ENCODE data around the gene RASD1. TPM values are rescaled to one million over a fixed set of nuclear protein-coding genes. Genes with fewer than 3 reads are reported as not detected.

The RASD1 gene
- total and polyA plus RNA-seq, 11 donors: 1.5 to 79.2 (median 17.5) TPM

DNA sequence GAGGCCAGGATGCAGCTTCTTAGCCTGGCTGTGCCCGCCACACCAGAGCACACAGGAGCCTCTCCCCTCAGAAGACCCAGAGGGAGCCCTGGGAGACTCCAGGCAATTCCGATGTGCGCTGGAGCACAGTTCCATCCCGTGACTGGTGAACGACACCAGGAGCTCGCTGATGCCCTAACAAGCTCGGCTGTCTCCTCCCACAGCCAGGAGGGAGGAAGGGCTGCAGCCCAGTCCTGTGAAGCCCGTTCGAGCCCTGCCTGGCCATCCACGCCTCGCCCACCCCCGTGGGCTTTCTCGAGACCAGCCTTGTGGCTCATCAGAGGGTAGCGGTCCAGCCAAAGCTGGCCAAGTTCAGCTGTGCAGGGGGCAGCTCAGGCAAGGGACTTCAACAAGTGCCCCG, 21.8 kb upstream of the RASD1 start:
- H3K27me3 ChIP-seq: no peaks in the 10 kb centered on the region
- WGBS, 4 donors: 79 to 89% (median 87%) methylated on average over 13 to 15 of the region's 15 CpGs
- no peak overlapping the region for H3K4me3 ChIP-seq
- peak in 2 of 5 donors; percentile 15 to 55 for DNase-seq
- H3K4me1 ChIP-seq: no peaks in the 10 kb centered on the region
- no peak overlapping the region for H3K27ac ChIP-seq
- intact Hi-C loops (cut with DNase I): no loop called here
- ATAC-seq: no peak
- peaks cover 0 to 4% (median 0%) of the 10 kb centered on the region in 9 donors for H3K36me3 ChIP-seq
- TF ChIP-seq, protein P1, sequence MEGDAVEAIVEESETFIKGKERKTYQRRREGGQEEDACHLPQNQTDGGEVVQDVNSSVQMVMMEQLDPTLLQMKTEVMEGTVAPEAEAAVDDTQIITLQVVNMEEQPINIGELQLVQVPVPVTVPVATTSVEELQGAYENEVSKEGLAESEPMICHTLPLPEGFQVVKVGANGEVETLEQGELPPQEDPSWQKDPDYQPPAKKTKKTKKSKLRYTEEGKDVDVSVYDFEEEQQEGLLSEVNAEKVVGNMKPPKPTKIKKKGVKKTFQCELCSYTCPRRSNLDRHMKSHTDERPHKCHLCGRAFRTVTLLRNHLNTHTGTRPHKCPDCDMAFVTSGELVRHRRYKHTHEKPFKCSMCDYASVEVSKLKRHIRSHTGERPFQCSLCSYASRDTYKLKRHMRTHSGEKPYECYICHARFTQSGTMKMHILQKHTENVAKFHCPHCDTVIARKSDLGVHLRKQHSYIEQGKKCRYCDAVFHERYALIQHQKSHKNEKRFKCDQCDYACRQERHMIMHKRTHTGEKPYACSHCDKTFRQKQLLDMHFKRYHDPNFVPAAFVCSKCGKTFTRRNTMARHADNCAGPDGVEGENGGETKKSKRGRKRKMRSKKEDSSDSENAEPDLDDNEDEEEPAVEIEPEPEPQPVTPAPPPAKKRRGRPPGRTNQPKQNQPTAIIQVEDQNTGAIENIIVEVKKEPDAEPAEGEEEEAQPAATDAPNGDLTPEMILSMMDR (IDR thresholded peaks at IDR 0.05): no peak
- no peak for TF ChIP-seq POLR2A (IDR thresholded peaks at IDR 0.05)
- H3K9me3 ChIP-seq: no peaks in the 10 kb centered on the region

DNA sequence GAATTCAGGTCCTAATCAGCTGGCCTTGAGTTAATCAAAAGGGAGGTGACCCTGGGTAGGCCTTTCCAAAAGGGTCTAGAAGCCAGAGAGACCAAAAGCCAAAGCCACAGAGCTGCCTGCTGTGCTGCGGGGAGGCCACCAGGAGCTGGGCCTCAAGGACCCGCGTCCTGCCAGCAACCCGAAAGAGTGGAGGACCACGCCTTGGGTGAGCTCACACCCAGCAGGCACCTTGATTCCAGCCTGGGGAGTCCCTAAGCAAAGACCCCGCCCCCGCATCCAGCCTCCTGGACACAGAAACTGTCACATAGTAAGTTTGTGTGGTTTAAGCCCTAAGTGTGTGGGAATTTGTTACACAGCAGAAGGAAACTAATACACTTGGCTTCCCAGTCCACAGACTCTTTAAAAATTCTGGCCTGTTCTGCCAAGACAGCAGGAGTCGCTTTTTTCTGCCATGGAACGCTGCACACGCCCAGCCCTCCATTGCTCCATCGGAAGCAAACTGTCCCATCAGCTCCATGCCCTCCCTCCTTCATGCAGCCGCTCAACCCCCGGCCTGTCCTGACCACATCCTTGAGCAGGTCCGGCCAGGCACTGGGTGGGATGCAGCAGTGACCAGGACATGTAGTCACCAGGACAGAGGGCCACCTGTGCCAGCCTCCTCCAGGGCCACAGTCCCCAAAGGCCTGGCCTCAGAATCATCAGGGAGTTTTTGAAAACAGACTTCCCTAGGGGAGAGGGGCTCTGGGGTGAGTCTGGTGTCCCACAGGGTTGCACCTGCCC, 20.9 kb upstream of the RASD1 start:
- WGBS, 4 donors: 94 to 97% (median 95%) methylated on average over 14 of the region's 14 CpGs

DNA sequence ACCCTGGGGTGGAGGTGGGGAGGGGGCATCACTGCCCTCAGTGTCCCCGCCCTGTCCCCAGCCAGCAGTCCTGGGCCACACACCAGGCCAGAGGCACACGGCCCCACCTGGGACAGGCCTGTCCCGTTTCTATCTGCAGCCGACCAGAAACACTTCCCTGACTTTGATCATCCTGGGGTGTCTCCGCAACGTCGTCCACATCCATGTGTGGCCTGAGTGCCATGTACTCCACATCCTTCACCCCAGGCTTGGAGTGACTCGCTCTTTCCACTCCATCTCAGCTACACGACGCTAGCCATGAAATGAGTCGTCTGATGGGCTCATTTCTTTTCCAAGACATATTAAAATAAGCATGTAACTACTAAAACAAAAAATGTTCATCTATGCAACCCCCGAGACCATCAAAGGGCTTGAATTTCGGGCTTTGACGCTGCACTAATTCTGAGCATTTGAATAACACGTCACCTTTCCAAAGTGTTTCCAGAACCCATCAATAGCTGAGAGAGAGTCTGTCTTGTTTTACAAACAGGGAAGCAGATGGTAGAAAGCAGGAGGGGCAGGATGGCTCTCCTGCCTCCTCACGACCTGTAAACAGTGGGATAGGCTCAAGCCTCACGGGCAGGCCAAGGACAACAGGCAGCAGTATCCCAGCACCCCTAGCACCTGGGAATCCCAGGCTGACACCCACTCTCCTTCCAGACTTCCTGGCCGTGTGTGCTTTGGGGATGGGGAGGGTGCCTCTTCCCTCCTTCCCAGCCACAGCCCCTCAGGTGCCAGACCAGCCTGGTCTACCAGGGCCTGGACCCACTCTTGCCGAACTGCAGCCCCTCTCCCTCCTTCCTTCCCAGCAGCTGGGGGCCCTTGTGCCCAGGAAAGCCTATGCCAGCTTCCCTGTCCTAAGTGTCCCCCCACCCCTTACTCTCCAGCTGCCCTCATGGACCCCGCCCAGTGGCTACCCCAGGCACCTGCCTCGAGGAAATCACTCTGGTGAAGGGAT, 20.0 kb upstream of the RASD1 start:
- Histone ChIP-seq H3K27me3 (no peaks in the 10 kb centered on the region), H3K27ac (no peak overlapping the region), H3K9me3 (no peaks in the 10 kb centered on the region), H3K4me3 (no peak overlapping the region), H3K36me3 (peaks cover 0 to 4% (median 0%) of the 10 kb centered on the region in 9 donors), H3K4me1 (no peaks in the 10 kb centered on the region)
- WGBS, 4 donors: 83 to 88% (median 85%) methylated on average over 20 to 21 of the region's 21 CpGs
- peak in 1 of 4 donors; percentile 5 for ATAC-seq
- intact Hi-C loops (cut with DNase I): no loop called here
- DNase-seq: peak in 1 of 5 donors; percentile 30
- TF ChIP-seq POLR2A (IDR thresholded peaks at IDR 0.05): no peak
- TF ChIP-seq, protein P1 (IDR thresholded peaks at IDR 0.05): no peak

More for the DNA sequence above, 20.9 kb upstream of the RASD1 start:
- no peak for ATAC-seq
- intact Hi-C loops (cut with DNase I): no loop called here
- Histone ChIP-seq H3K36me3 (peaks cover 0 to 4% (median 0%) of the 10 kb centered on the region in 9 donors), H3K4me3 (no peak overlapping the region), H3K27ac (no peak overlapping the region), H3K4me1 (no peaks in the 10 kb centered on the region), H3K27me3 (no peaks in the 10 kb centered on the region), H3K9me3 (no peaks in the 10 kb centered on the region)
- DNase-seq: peak in 2 of 5 donors; percentile 13 to 25
- TF ChIP-seq, protein P1 (IDR thresholded peaks at IDR 0.05): no peak
- TF ChIP-seq POLR2A (IDR thresholded peaks at IDR 0.05): no peak
